Esophagus muscularis mucosa (tissue), 4 donors: Measurements from ENCODE around the gene ARHGAP12. TPM values are rescaled to one million over a fixed set of nuclear protein-coding genes. Genes with fewer than 3 reads are reported as not detected.

Experiments used
- DNase-seq: peaks from one replicate; pipeline ENCODE4 v3.0.0-alpha.2; 2017; ENCODE audit errors: extremely low spot score
- H3K27ac ChIP-seq, 4 donors: fragments of 200-600 bp; sonication (generic); replicated peaks in 1 of 4; 1 replicate in 3 of 4; 2 replicates in 1 of 4; pipeline ENCODE4 v1.5.1; 2016 to 2019; ENCODE audit warnings: mild to moderate bottlenecking in 1 of 4
- H3K27me3 ChIP-seq, 4 donors: fragments of 200-600 bp; sonication (generic); one replicate each; pipeline versions ENCODE4 v1.5.1 to v1.6.0; 2016 to 2019
- H3K36me3 ChIP-seq, 4 donors: fragments of 200-600 bp; sonication (generic); one replicate each; pipeline ENCODE4 v1.5.1; 2016 to 2019
- H3K4me1 ChIP-seq, 4 donors: fragments of 200-600 bp; sonication (generic); one replicate each; pipeline ENCODE4 v1.5.1; 2016 to 2019
- H3K4me3 ChIP-seq, 4 donors: fragments of 200-600 bp; sonication (generic); 1 replicate in 2 of 4; 2 replicates in 2 of 4; pipeline ENCODE4 v1.5.1; 2016 to 2019; ENCODE audit warnings: mild to moderate bottlenecking in 4 of 4, moderate library complexity in 1 of 4
- H3K9me3 ChIP-seq, 4 donors: fragments of 200-600 bp; sonication (generic); 1 replicate in 3 of 4; 2 replicates in 1 of 4; pipeline ENCODE4 v1.5.1; 2016 to 2019
- EP300 ChIP-seq: sonication (generic); formaldehyde crosslinking; IDR thresholded peaks from one replicate; pipeline ENCODE4 v1.6.1; 2017; ENCODE audit warnings: antibody characterized with exemption
- POLR2A ChIP-seq: fragments of 450-650 bp; IDR thresholded peaks from one replicate; pipeline ENCODE4 v1.6.1; 2017; ENCODE audit warnings: antibody characterized with exemption, moderate library complexity, mild to moderate bottlenecking, low read depth
- POLR2AphosphoS5 ChIP-seq, 2 donors: sonication (generic); formaldehyde crosslinking; IDR thresholded peaks; one replicate each; pipeline ENCODE4 v1.6.1; 2017; ENCODE audit warnings: antibody characterized with exemption in 2 of 2
- WGBS: methylation state at CpG from one replicate; pipeline ENCODE4 v1.1.5; 2018; 5-methylcytosine and 5-hydroxymethylcytosine counted together
- intact Hi-C: fragments of 100-400 bp; cut with DNase I; formaldehyde crosslinking; loops from one replicate; pipeline ENCODE4 v1.15.1; 2023
- total RNA-seq, 4 donors: library from RNA; depleted of rRNA; stranded (reverse); fragments of >200 nt; gene quantifications; one replicate each; pipeline versions ENCODE4 v1.1.0 to v1.2.1, GENCODE V29; 2016
- TF ChIP-seq, protein P1 (sequence below), 3 experiments: fragments of 200-600 bp in 2 of 3; fragments of 450-650 bp in 1 of 3; sonication (generic) in 2 of 3; IDR thresholded peaks; one replicate each; pipeline ENCODE4 v1.5.1; 2017 to 2019; ENCODE audit warnings: antibody characterized with exemption in 3 of 3, mild to moderate bottlenecking in 2 of 3, moderate library complexity in 1 of 3

The ARHGAP12 gene
- total RNA-seq, 4 donors from 2014 or later = 25.6 to 48.2 (median 35.8) TPM

- TF ChIP-seq, protein P1, sequence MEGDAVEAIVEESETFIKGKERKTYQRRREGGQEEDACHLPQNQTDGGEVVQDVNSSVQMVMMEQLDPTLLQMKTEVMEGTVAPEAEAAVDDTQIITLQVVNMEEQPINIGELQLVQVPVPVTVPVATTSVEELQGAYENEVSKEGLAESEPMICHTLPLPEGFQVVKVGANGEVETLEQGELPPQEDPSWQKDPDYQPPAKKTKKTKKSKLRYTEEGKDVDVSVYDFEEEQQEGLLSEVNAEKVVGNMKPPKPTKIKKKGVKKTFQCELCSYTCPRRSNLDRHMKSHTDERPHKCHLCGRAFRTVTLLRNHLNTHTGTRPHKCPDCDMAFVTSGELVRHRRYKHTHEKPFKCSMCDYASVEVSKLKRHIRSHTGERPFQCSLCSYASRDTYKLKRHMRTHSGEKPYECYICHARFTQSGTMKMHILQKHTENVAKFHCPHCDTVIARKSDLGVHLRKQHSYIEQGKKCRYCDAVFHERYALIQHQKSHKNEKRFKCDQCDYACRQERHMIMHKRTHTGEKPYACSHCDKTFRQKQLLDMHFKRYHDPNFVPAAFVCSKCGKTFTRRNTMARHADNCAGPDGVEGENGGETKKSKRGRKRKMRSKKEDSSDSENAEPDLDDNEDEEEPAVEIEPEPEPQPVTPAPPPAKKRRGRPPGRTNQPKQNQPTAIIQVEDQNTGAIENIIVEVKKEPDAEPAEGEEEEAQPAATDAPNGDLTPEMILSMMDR (IDR thresholded peaks at IDR 0.05) = no peak
- TF ChIP-seq POLR2AphosphoS5 (IDR thresholded peaks at IDR 0.05) (no peak), POLR2A (no peak), EP300 (no peak)
- peak overlapping the region; percentile 78 to 97 (median 86) for H3K4me3 ChIP-seq
- H3K9me3 ChIP-seq = no peaks in the 10 kb centered on the region
- peaks cover 19 to 38% (median 34%) of the 10 kb centered on the region in 4 donors for H3K4me1 ChIP-seq
- WGBS = 25% methylated on average over 8 of the region's 8 CpGs
- H3K27me3 ChIP-seq = no peaks in the 10 kb centered on the region
- intact Hi-C loops = loop anchor here (5.0 to 10.0 kb wide), 3 partner anchors 158 to 726 kb away; partner anchors contain the start of gene ZNF438
- peak overlapping the region; percentile 89 to 97 (median 94) for H3K27ac ChIP-seq
- DNase-seq = no peak
- H3K36me3 ChIP-seq = no peaks in the 10 kb centered on the region
Measured at GRCh38 chr10:31760674-31761081, 168.0 kb downstream of the ARHGAP12 start.

GRCh38 chr10:31759799-31760626 is 168.6 kb downstream of the ARHGAP12 start:
- WGBS = 2% methylated on average over 11 of the region's 63 CpGs
- Histone ChIP-seq H3K27ac (peak overlapping the region; percentile 89 to 97 (median 96)), H3K4me3 (peak overlapping the region; percentile 78 to 97 (median 86)), H3K27me3 (no peaks in the 10 kb centered on the region), H3K36me3 (no peaks in the 10 kb centered on the region), H3K9me3 (no peaks in the 10 kb centered on the region), H3K4me1 (peaks cover 26 to 41% (median 38%) of the 10 kb centered on the region in 4 donors)
- intact Hi-C loops = loop anchor here (5.0 to 10.0 kb wide), 4 partner anchors 53 to 725 kb away; partner anchors contain the start of gene ZNF438
- DNase-seq = peak; percentile 99
- TF ChIP-seq EP300 (no peak), POLR2A (peak; percentile 95), POLR2AphosphoS5 (IDR thresholded peaks at IDR 0.05) (peak; percentile 88 to 98)
- TF ChIP-seq, protein P1 (IDR thresholded peaks at IDR 0.05) = no peak

GRCh38 chr10:31759124-31759798 is 169.4 kb downstream of the ARHGAP12 start:
- Histone ChIP-seq H3K9me3 (no peaks in the 10 kb centered on the region), H3K27ac (peak overlapping the region; percentile 89 to 97 (median 96)), H3K36me3 (no peaks in the 10 kb centered on the region), H3K4me1 (peaks cover 28 to 46% (median 42%) of the 10 kb centered on the region in 4 donors), H3K4me3 (peak overlapping the region; percentile 78 to 97 (median 86)), H3K27me3 (no peaks in the 10 kb centered on the region)
- TF ChIP-seq POLR2AphosphoS5 (IDR thresholded peaks at IDR 0.05) (peak; percentile 12 to 50), POLR2A (no peak), EP300 (no peak)
- TF ChIP-seq, protein P1 (IDR thresholded peaks at IDR 0.05) = no peak
- WGBS = 3% methylated on average over 26 of the region's 36 CpGs
- no peak for DNase-seq
- intact Hi-C loops = loop anchor here (5.0 kb wide), 1 partner anchor 52 kb away; no protein-coding TSS in a partner anchor

- intact Hi-C loops = loop anchor here (5.0 kb wide), 1 partner anchor 51 kb away; no protein-coding TSS in a partner anchor
- Histone ChIP-seq H3K27me3 (no peaks in the 10 kb centered on the region), H3K27ac (peak overlapping the region; percentile 89 to 97 (median 96)), H3K36me3 (no peaks in the 10 kb centered on the region), H3K4me1 (peaks cover 28 to 46% (median 42%) of the 10 kb centered on the region in 4 donors), H3K4me3 (no peak overlapping the region), H3K9me3 (no peaks in the 10 kb centered on the region)
- 80% methylated on average over 5 of the region's 5 CpGs for WGBS
- TF ChIP-seq EP300 (no peak), POLR2A (no peak), POLR2AphosphoS5 (IDR thresholded peaks at IDR 0.05) (no peak)
- TF ChIP-seq, protein P1 (IDR thresholded peaks at IDR 0.05) = no peak
- DNase-seq = no peak
Measured at GRCh38 chr10:31758495-31758894, 170.1 kb downstream of the ARHGAP12 start.
